HepG2 (cell line): ENCODE measurements around the gene PLCXD1. TPM values are rescaled to one million over a fixed set of nuclear protein-coding genes. Genes with fewer than 3 reads are reported as not detected.

Experiments used
- BCL6 ChIP-seq: IDR thresholded peaks from 2 replicates; pipeline ENCODE4 v1.6.1; 2016; ENCODE audit warnings: missing genetic modification reagents, missing compliant biosample characterization
- DMAP1 ChIP-seq: IDR thresholded peaks from 2 replicates; pipeline ENCODE4 v1.6.1; 2016
- E2F2 ChIP-seq: sonication (generic); formaldehyde crosslinking; IDR thresholded peaks from 2 replicates; pipeline ENCODE4 v1.4.0; 2020; ENCODE audit warnings: missing genetic modification reagents, borderline replicate concordance
- ETS1 ChIP-seq: sonication (generic); formaldehyde crosslinking; IDR thresholded peaks from 2 replicates; pipeline ENCODE4 v1.4.0; 2020; ENCODE audit warnings: missing genetic modification reagents
- JUND ChIP-seq: sonication (generic); formaldehyde crosslinking; IDR thresholded peaks from 2 replicates; pipeline ENCODE4 v1.8.0; 2022; ENCODE audit warnings: mild to moderate bottlenecking, missing genetic modification reagents
- KLF13 ChIP-seq: sonication (generic); formaldehyde crosslinking; IDR thresholded peaks from 2 replicates; pipeline ENCODE4 v1.4.0; 2020; ENCODE audit warnings: mild to moderate bottlenecking, missing genetic modification reagents
- PHF8 ChIP-seq: sonication (generic); formaldehyde crosslinking; IDR thresholded peaks from 2 replicates; pipeline ENCODE4 v1.5.0; 2020; ENCODE audit warnings: missing genetic modification reagents
- RAD21 ChIP-seq: fragments of 450-650 bp; formaldehyde crosslinking; IDR thresholded peaks from 2 replicates; pipeline ENCODE4 v1.5.0; 2020; ENCODE audit warnings: mild to moderate bottlenecking
- RBAK ChIP-seq: sonication (generic); formaldehyde crosslinking; IDR thresholded peaks from 2 replicates; pipeline ENCODE4 v1.5.1; 2020; ENCODE audit warnings: mild to moderate bottlenecking, missing genetic modification reagents
- RFX1 ChIP-seq: fragments of 450-650 bp; IDR thresholded peaks from 2 replicates; pipeline ENCODE4 v1.6.1; 2017
- SETDB1 ChIP-seq: sonication (generic); formaldehyde crosslinking; IDR thresholded peaks from 2 replicates; pipeline ENCODE4 v1.5.1; 2020; ENCODE audit warnings: missing genetic modification reagents, mild to moderate bottlenecking, borderline replicate concordance
- TRAFD1 ChIP-seq: sonication (generic); formaldehyde crosslinking; IDR thresholded peaks from 2 replicates; pipeline ENCODE4 v1.5.1; 2020; ENCODE audit warnings: missing genetic modification reagents, mild to moderate bottlenecking, borderline replicate concordance
- ZBTB39 ChIP-seq: sonication (generic); formaldehyde crosslinking; IDR thresholded peaks from 2 replicates; pipeline ENCODE4 v1.5.0; 2020; ENCODE audit warnings: missing genetic modification reagents
- ZFP36 ChIP-seq: fragments of 150-350 bp; IDR thresholded peaks from 2 replicates; pipeline ENCODE4 v1.6.1; 2018; ENCODE audit warnings: borderline replicate concordance, low read length, low read depth; ENCODE audit not compliant: partially characterized antibody
- ZNF143 ChIP-seq: sonication (generic); formaldehyde crosslinking; IDR thresholded peaks from 2 replicates; pipeline ENCODE4 v1.4.0; 2020; ENCODE audit warnings: missing genetic modification reagents
- ZNF232 ChIP-seq: sonication (generic); formaldehyde crosslinking; IDR thresholded peaks from 2 replicates; pipeline ENCODE4 v1.4.0; 2020; ENCODE audit warnings: missing genetic modification reagents, borderline replicate concordance
- ZNF276 ChIP-seq: sonication (generic); formaldehyde crosslinking; IDR thresholded peaks from 2 replicates; pipeline ENCODE4 v1.4.0; 2020; ENCODE audit warnings: mild to moderate bottlenecking, low read depth, missing genetic modification reagents
- ZNF326 ChIP-seq: sonication (generic); formaldehyde crosslinking; IDR thresholded peaks from 2 replicates; pipeline ENCODE4 v1.4.0; 2020; ENCODE audit warnings: missing genetic modification reagents, borderline replicate concordance
- ZNF552 ChIP-seq: sonication (generic); formaldehyde crosslinking; IDR thresholded peaks from 2 replicates; pipeline ENCODE4 v1.9.0; 2022; ENCODE audit warnings: missing genetic modification reagents, mild to moderate bottlenecking, borderline replicate concordance
- ZNF570 ChIP-seq: sonication (generic); formaldehyde crosslinking; IDR thresholded peaks from 2 replicates; pipeline ENCODE4 v1.4.0; 2020; ENCODE audit warnings: mild to moderate bottlenecking, missing genetic modification reagents, borderline replicate concordance
- ZNF747 ChIP-seq: sonication (generic); formaldehyde crosslinking; IDR thresholded peaks from 2 replicates; pipeline ENCODE4 v1.8.1; 2023; ENCODE audit warnings: missing genetic modification reagents, mild to moderate bottlenecking, borderline replicate concordance
- ZNF781 ChIP-seq: sonication (generic); formaldehyde crosslinking; IDR thresholded peaks from 2 replicates; pipeline ENCODE4 v1.5.1; 2020; ENCODE audit warnings: borderline replicate concordance, mild to moderate bottlenecking, missing genetic modification reagents; ENCODE audit errors: not compliant biosample characterization
- polyA plus RNA-seq, 8 experiments: library from polyadenylated mRNA; depleted of rRNA in 3 of 8; stranded (reverse) in 7 of 8; unstranded in 1 of 8; fragments of >200 nt; fragmentation: Illumina TruSeq in 4 of 8; extraction: Trizol in 4 of 8; gene quantifications; 2 replicates each; pipeline versions ENCODE4 v1.2.1 to v1.2.3, GENCODE V29; 2011 to 2016; ENCODE audit warnings: low read depth in 4 of 8, missing spikeins in 1 of 8, mixed read lengths in 1 of 8; ENCODE audit not compliant: insufficient read depth in 1 of 8
- total RNA-seq, 5 experiments: library from RNA; depleted of rRNA; stranded (reverse); fragments of >200 nt; fragmentation: Illumina TruSeq; extraction: Trizol; gene quantifications; 2 replicates each; pipeline ENCODE4 v1.2.3, GENCODE V29; 2016; ENCODE audit warnings: low read depth in 1 of 5

The PLCXD1 gene
- total and polyA plus RNA-seq, 2 of the 13 experiments (the other 11 are each of a cell fraction or from before 2014, with no cell fraction given) = 87.7 to 153 TPM

GRCh38 chrX:318068-318738, 37.0 kb downstream of the PLCXD1 start (continued):
- TF ChIP-seq E2F2 (CRISPR knock-in tag) (no peak), RAD21 (CRISPR knock-in tag) (peak; percentile 76; the same call in 1 of the 2 replicates), ZNF326 (CRISPR knock-in tag) (no peak), KLF13 (CRISPR knock-in tag) (no peak), RBAK (CRISPR knock-in tag) (no peak), ZNF276 (CRISPR knock-in tag) (no peak), DMAP1 (CRISPR knock-in tag) (peak; percentile 54; the same call in 1 of the 2 replicates), ZBTB39 (no peak), ZNF570 (no peak), JUND (CRISPR knock-in tag) (no peak), TRAFD1 (no peak), ZNF781 (CRISPR knock-in tag) (no peak), ZNF232 (CRISPR knock-in tag) (no peak), ZNF143 (CRISPR knock-in tag) (no peak), SETDB1 (no peak), ZFP36 (no peak), ZNF747 (CRISPR knock-in tag) (no peak), PHF8 (CRISPR knock-in tag) (peak; percentile 49; the same call in 1 of the 2 replicates), BCL6 (CRISPR knock-in tag) (no peak), ZNF552 (no peak), ETS1 (no peak), RFX1 (no peak)
